Cardiac septum (tissue), 1 donor: ENCODE results near the gene CDH13. TPM values are rescaled to one million over a fixed set of nuclear protein-coding genes. Genes with fewer than 3 reads are reported as not detected.

Source experiments
- DNase-seq: peaks from one replicate; pipeline ENCODE4 v3.0.0-alpha.2; 2020; ENCODE audit warnings: low spot score
- intact Hi-C: fragments of 100-400 bp; cut with DNase I; formaldehyde crosslinking; loops from one replicate; pipeline ENCODE4 v1.14.0; 2022
- total RNA-seq: library from RNA; stranded (reverse); fragmentation: NEBNext Ultra II Directional; extraction: Animal tissue kit (Norgen Biotek cat#: 25700); gene quantifications from one replicate; pipeline ENCODE4 v1.2.1, GENCODE V29; 2021
- donor health status: DM: no; HTN: no; CAD: no.

CDH13 gene
- total RNA-seq, 1 donor from 2014 or later, result 108 TPM

DNA sequence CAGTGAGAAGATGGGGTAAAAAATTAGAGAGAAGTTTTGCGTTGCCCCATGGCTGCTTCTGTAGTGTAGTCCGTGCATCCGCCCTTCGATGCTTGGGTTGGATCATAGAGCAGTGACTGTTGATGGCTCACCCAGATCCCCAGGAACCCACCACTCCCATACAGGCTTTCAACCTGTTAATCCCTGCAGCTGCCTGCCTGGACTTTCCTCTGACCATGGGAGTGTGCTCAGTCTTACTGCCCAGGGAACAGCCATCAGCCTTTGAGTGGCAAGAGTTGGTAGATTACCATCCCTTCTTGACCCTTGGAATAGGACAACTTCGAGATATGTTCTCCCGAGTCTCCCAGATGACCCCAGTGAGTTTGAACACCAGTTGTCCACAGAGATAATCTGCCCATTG lies 881.5 kb downstream of the CDH13 start:
- DNase-seq, result no peak
- intact Hi-C loops, result no loop called here

DNA sequence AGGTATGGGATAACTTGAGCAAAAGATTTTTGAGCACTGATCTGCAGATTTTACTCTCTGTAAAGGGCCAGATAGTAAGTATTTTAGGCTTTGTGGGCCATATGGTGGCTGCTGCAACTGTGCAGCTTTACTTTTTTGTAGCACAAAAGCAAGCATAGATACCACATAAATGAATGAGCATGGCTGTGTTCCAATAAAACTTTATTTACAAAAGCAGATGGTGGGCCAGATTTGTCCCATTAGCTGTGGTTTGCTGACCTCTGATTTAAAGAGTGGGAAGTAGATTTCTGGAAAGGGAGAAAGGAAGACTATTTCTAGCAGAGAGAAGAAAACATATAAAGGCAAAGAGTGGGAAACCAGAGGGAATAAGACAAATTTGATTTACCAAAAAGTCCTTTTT lies 882.5 kb downstream of the CDH13 start:
- intact Hi-C loops, result no loop called here
- DNase-seq, result no peak

DNA sequence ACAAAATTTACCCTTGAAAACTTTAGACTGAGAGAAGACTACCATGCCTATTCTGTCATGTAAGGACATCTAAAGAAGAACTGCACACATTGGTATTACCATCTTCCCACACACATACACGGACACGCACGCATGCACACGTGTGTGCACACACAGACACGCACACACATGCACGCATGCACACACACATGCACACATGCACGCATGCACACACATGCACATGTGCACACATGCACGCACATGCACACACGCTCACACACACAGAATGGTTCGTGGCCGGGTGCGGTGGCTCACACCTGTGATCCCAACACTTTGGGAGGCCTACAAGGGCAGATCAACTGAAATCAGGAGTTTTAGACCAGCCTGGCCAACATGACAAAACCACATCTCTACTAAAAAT lies 884.1 kb downstream of the CDH13 start:
- no peak for DNase-seq
- intact Hi-C loops, result no loop called here

DNA sequence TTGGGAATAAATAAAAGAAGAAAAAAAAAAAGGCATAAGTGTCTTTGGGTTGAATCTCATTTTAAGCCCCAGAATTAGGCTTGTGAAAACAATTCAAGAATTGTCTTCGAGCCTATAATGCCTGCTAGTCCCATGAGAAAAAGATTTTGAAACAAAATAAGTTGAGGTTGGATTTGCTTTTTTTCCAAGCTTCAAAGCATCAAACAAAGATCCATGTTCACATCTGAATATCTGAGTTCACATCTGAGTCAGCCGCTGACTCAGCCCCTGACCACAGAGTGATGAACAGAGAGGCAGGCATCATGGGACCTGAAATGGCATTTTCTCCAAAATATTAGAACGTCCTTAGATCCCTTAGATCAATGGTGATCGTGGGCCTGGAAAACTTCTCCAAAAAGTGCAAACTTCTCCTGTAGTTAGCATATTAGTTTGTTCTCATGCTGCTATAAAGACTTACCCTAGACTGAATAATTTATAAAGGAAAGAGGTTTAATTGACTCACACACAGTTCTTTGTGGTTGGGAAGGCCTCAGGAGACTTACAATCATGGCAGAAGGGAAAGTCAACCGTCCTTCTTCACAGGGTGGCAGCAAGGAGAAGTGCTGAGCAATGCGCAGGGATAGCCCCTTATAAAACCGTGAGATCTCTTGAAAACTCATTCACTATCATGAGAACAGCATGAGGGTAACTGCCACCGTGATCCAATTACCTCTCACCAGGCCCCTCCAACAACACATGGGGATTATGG lies 886.4 kb downstream of the CDH13 start:
- intact Hi-C loops, result no loop called here
- DNase-seq, result no peak

DNA sequence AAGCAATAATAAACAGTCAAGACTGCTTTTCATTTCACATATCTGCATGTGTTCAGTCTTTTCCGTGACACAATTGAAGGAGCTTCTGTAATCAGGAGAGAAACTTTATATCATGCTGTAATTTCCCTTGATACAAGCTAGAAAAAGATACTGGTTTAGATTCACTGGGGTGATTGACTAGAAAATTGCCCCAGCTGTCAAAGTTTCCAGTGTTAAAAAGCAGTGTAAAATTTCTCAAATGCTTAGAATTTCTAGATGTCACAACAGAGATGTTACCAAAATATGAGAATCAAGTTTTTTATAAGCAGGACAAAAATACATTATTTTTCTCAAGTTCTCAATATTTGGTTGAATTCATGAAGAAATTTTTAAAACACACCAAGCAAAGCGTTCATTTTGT lies 888.6 kb downstream of the CDH13 start:
- DNase-seq, result no peak
- intact Hi-C loops, result no loop called here

DNA sequence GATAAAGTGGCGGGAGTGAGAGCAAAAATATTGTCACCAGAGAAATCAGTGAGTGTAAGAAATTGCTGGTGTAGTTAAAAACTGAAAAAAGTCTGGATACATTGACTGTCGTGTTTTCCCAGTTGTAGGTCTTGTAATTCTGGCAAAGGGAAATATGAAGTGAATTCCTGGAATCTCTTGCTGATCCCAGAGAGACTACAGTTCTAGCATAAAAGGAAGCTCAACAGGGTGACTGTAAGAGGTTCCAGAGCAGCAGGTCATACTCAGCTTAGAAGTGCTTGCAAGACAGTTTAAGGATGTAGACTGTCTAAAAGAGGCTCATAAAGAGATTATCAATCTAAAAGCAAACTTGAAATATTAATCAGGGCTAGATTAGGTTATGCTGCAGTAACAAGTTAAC lies 890.2 kb downstream of the CDH13 start:
- intact Hi-C loops, result no loop called here

DNA sequence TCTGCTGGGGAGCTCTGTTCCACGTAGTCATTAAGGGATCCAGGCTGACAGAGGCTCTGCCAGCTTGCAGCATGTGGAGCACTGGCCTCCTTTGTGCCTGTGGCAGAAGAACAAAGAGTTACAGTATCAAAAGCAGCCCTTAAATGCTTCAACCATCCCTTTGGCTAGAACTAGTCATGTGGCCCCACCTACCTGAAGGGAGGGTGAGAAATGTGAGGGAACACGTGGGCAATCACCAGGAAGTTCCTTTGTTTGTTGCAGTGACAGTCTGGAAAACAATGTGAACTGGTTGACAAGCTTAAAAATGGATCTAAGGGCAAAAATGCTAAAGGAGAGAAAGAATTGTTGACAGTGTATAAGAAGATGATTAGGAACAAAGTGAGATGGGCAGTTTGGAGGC lies 890.6 kb downstream of the CDH13 start:
- DNase-seq, result no peak
- intact Hi-C loops, result no loop called here

More for the DNA sequence above, 890.2 kb downstream of the CDH13 start:
- DNase-seq, result no peak

DNA sequence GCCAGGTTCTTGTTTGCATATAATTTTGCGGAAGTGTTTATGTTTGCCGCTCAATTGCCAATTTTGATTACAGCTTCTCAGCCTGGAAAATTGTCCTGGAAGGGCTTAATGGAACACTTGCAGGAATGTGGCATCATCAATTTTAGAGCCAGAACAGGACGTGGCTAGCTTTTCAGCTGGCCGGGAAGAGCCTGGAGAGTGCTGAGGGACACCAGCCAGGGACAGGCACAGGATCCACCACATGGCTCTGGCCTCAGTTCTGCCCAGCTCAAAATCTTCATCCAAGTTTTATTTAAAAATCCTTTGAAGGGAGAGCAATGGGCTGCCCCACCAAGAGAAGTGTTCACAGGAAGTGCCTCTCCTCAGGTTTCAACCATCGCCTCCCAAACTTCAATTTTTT lies 893.8 kb downstream of the CDH13 start:
- intact Hi-C loops, result no loop called here
- DNase-seq, result no peak

DNA sequence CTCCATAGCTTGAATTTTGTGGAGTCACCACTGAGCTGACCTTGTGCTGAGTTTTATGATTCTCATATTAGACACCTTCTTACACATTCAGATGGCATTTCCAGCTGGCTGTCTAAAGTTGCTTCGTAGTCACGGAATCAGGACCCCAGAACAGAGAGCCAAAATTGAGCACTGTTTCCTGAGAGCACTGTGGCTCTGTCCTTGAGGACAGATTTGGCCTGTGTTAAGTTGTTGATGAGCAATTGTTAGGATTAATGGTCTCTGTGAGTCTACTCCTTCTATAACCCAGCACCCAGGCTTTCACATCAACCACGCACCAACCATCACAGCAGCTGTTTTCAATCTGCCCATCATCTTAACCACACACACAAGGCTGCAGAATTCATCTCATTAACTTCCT lies 903.5 kb downstream of the CDH13 start:
- intact Hi-C loops, result no loop called here
- no peak for DNase-seq

DNA sequence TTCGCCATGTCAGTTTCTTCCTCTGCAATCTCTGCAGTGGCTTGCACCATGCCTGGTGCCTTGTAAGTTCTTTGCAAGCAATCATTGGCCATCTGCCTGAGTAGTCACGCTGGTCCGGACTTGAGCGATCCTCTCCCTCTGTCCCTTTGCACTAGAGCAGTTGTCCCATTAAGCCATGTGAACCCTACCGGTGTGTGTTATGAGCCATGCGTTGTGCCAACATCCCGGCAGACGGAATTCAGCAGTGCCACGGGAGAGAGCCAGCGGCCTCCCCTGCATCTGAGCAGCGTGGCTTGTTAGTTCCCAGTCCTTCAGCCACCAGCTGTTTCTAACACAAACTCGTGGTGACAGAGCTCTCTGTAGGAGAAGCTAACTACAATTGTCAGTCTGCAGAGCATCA lies 905.9 kb downstream of the CDH13 start:
- intact Hi-C loops, result no loop called here
- DNase-seq, result no peak

DNA sequence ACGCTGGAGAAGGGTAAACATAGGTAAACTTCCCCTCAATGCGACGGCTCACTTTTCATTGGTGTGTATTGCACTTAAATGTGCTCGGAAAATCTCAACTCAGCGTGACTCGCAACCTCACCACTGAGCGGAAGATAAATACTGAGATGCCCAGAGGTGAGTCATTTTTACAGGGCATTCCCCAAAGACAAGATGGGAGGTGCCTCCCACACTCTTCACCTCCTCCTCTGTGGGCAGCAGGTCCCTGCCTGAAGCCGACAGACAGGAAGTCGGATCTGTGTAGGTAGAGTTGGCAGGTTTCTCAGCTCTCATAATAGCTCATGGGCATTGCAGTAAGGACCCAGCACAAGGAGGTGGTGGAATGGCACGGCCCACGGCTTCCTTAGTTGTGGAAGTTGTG lies 906.4 kb downstream of the CDH13 start:
- intact Hi-C loops, result no loop called here
- no peak for DNase-seq

DNA sequence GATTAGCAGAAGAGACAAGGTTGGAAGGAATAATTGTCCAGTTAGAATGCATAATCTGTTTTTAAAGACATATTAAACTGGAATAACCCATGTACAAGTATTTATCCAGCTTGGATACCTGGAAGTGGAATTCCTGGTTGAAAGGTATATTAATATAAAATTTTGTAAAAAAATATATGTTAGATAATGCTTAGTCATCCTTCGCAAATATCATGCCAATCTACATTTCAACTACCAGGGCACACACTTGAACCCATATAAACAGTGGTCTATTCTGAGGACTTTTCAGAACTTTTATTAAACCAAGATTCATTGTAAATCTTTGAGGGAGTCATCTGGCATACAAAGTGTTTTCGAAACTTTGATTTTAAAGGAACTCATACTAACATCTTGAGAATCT lies 911.9 kb downstream of the CDH13 start:
- DNase-seq, result no peak
- intact Hi-C loops, result no loop called here

DNA sequence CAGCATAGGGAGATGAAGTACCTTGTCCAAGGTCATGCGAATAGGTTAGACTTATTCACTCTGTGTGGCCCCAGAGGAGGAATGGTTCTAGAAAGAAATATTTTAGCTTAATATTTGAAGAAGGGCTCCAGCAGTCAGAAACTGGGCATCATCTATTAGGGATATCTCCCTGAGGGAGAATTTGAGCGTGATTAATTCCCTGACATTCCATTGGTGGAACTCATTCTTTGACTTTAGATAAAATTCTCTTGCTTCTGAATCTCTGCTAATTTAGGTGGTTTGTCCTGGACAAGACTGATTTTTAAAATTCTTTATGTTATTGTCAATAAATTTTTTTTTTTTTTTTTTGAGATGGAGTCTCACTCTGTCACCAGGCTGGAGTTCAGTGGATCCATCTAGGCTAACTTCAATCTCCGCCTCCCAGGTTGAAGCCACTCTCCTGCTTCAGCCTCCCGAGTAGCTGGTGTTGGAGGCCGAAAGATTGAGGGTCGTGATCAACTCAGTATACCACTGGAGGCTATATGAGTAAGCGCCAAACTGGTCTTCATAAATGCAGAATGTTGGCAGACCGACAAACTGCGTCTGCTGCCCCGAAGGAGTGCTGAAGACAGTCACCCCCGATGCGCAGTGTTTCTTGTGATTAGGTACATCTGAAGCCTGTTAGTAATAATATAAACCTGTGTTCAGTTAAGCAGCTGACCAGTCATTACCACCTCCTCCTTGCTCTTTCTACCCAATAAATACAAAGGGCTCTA lies 913.1 kb downstream of the CDH13 start:
- DNase-seq, result no peak
- intact Hi-C loops, result no loop called here

DNA sequence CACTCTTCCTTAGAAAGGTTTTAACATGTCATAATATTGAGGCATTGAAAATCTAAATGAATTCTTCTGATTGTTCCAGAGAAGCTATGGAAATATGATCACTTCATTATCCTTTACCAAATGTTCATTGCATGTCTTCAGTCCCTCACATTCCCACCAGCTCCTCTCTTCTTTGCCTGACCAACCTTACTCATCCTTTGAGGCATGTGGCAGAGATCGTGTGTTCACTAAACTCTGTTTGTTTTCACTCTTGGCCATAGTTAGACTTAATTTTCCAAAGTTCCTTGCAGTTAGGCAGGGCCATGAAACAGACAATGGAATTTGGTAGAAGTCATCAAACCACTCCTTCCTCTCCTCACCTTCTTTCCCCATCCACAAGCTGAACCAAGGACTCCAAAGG lies 914.5 kb downstream of the CDH13 start:
- intact Hi-C loops, result no loop called here
- DNase-seq, result no peak

DNA sequence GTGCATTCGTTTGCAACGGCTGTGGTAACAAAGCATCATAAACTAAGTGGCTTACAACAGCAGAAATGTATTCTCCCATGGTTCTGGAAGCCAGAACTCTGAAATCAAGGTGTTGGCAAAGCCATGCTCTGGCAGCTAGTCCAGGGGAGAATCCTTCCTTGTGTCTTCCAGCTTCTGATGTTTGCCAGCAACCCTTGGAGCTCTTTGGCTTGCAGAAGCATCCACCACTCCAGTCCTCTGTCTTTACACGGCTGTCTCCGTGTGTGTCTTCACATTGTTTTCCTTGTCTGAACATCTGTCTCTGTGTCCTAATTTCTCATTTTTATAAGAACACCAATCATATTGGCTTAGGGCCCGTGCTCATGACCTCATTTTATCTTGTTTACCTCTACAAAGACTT lies 915.7 kb downstream of the CDH13 start:
- intact Hi-C loops, result no loop called here
- no peak for DNase-seq

DNA sequence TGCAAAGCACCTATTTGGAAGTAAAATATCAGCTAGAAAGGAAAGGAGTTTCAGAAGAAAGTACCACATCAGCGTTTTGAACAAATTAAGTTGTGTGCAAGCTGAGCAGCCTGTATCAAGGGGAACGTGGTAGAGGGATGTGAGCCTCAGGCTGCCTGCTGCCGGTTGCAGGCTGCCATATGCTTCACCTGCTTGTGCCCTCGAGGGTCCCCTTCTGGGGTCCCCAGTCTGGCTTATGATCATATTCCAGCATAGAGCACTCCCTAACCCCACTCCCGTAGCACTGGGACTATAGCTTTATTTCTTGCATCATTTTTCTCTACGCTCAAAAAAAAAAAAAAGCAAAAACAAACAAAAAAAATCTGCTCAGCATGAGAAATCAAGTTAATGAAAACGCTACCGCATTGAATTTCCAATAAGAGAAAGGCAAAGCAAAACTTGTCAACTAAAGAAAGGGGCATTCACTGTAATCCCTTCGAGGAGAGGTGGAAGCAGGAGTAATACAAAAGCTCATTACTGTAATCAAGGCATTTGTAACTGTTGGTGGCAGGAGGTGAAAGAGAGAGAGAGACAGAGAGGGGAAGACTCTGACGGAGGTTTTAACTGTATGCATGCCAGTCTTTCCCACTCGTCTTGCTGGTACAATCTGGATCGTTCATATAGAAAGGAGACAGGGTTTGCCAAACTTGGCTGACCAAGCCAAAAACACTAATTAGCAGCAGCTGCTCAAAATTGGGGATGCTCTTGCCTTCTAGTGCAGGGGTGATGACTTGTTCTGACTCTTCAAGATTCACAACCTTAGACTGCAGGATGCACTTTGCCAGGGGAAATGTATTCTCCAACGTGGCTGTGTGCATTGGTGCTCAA lies 922.8 kb downstream of the CDH13 start:
- no peak for DNase-seq
- intact Hi-C loops, result no loop called here

DNA sequence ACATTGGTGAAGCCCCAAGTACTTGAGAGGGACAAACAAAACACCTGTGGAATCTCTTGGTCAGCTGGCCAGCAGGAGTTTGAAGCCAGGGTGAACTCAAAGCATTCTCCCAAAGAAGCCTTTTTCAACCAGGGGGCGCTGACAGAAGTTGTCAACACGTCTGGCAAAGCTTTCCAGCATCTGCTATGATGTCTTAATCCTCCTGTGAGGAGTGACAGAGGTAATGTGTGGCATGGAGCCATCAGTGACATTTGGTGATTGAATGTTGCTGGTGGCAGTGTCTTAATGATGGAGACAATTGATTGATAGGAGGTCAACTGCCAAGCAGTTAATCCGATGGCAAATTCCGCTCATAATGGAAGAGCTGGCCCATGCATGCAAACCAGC lies 923.4 kb downstream of the CDH13 start:
- no peak for DNase-seq
- intact Hi-C loops, result no loop called here

DNA sequence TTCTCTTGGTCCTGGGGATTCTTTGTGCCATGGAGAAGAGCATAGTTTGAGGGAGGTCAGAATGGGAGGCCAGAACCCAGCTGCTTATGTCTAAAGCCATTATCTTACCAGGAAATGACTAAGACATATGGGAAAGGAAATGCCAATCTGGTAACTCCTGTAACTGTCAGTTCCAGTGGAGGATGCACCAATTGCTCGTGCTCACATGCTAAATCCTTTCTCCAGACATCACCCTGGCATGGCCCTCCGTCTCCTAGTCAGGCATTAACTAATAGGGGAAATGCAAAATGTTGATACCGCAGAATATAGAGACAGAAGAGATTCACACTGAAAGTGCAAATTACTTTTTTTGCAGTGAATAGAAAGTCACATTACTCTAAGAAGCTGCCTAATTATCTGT lies 925.5 kb downstream of the CDH13 start:
- intact Hi-C loops, result no loop called here
- DNase-seq, result no peak

DNA sequence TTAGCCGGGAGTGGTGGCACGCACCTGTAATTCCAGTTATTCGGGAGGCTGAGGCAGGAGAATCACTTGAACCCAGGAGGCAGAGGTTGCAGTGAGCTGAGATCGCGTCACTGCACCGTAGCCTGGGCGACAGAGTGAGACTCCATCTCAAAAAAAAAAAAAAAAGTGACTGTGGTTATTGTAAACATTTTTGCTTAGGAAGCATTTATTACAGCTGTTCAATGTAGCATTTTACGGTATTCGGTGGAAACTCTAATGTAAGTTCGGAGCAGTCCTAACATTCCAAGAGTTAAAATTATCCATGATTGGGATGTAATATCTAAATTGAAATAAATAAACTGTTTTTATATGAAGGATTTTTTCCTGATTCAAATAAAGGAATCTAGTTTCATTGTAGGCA lies 926.2 kb downstream of the CDH13 start:
- no peak for DNase-seq
- intact Hi-C loops, result no loop called here

DNA sequence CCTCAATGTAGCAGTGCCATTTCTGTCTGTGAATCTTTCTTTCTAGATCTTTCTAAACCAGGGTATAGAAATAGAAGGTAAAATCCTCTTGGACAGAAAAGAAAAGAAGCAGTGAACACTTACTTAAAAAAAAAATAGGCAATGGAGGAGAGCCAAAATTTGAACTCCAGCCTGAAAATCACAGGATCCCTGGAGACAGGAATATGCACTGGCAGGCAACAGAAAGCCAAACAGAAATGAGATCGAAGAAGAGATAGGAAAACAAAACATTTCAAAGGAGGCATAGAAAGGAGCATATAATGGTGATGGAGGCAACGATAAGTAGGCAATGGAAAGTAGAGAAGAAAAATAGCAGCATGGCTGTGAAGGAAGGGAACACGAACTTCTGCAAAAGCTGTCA lies 927.3 kb downstream of the CDH13 start:
- intact Hi-C loops, result no loop called here
- DNase-seq, result no peak

DNA sequence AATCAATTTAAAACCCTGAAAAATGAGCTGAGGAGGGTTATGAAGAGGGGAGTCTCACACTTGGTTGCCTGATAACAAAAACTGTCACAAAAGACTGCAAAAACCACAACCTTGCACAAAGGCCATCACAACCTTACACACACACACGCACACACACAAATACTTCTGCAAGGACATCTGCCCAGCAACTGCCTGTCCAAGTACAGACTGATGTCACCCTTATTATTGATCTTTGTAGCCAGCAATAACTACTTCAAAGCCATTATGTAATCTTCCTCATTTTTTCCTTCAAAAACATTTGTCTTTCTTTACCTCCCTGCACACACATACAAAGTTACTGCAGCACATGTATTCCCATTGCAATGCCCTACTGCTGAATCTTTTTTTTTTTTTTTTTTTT lies 927.8 kb downstream of the CDH13 start:
- intact Hi-C loops, result no loop called here
- DNase-seq, result no peak
